B cell (primary cell): Measurements from ENCODE around the gene ORM1. TPM values are rescaled to one million over a fixed set of nuclear protein-coding genes. Genes with fewer than 3 reads are reported as not detected.
"Not testable (repeated sequence)": the region's sequence is repeated elsewhere in the genome, so short reads cannot be mapped to it uniquely, and the experiment has no call there.

Experiments used
- ATAC-seq: fragments of 200-7000 bp; cut with Tn5 transposase; one replicate; pipeline ENCODE4 v1.10.0; 2021; ENCODE audit warnings: low read depth, mild to moderate bottlenecking, moderate number of reproducible peaks, moderate library complexity
- CTCF ChIA-PET: fragments of 350-600 bp; sonication (Branson Sonifier 250); formaldehyde crosslinking; loops from one replicate; lab custom pipeline; 2021; ENCODE audit warnings: antibody characterized with exemption, inconsistent platforms; lab: Charles Lee
- POLR2A ChIA-PET: fragments of 350-600 bp; sonication (Branson Sonifier 250); formaldehyde crosslinking; loops from one replicate; lab custom pipeline; 2021; ENCODE audit warnings: antibody characterized with exemption; lab: Charles Lee
- DNase-seq: peaks from one replicate; pipeline ENCODE4 v3.0.0; 2013
- H2AFZ ChIP-seq: 2 replicates; pipeline ENCODE4 v1.6.1; 2012; ENCODE audit warnings: mild to moderate bottlenecking, low read depth, low read length; ENCODE audit not compliant: insufficient read depth, poor library complexity, severe bottlenecking
- H3K27ac ChIP-seq, 2 donors: 1 replicate in 1 of 2; 2 replicates in 1 of 2; pipeline ENCODE4 v1.5.1; 2012 to 2013; ENCODE audit warnings: low read length in 2 of 2, mild to moderate bottlenecking in 2 of 2, moderate library complexity in 1 of 2
- H3K27me3 ChIP-seq, 4 experiments: fragments of 200-600 bp in 1 of 4; sonication (generic) in 1 of 4; replicated peaks in 1 of 4; 1 replicate in 2 of 4; 2 replicates in 2 of 4; pipeline versions ENCODE4 v1.6.1 to v1.7.0; 2013 to 2016; ENCODE audit warnings: low read length in 3 of 4, mild to moderate bottlenecking in 2 of 4, mixed read lengths in 1 of 4, moderate library complexity in 1 of 4; ENCODE audit not compliant: insufficient read depth in 4 of 4, control insufficient read depth in 3 of 4; ENCODE audit errors: control extremely low read depth in 1 of 4
- H3K36me3 ChIP-seq, 2 experiments: replicated peaks in 1 of 2; 1 replicate in 1 of 2; 2 replicates in 1 of 2; pipeline versions ENCODE4 v1.6.1 to v1.7.1; 2013; ENCODE audit warnings: low read length in 1 of 2; ENCODE audit not compliant: insufficient read depth in 2 of 2, control insufficient read depth in 1 of 2; ENCODE audit errors: control extremely low read depth in 1 of 2, extremely low read depth in 1 of 2
- H3K4me1 ChIP-seq, 2 donors: fragments of 200-600 bp in 1 of 2; sonication (generic) in 1 of 2; 1 replicate in 1 of 2; 2 replicates in 1 of 2; pipeline versions ENCODE4 v1.5.1 to v1.6.1; 2013 to 2017; ENCODE audit warnings: low read length in 2 of 2; ENCODE audit not compliant: control insufficient read depth in 2 of 2, insufficient read depth in 2 of 2
- H3K4me2 ChIP-seq: replicated peaks from 2 replicates; pipeline ENCODE3; 2012; ENCODE audit warnings: mild to moderate bottlenecking, low read depth, low read length; ENCODE audit not compliant: poor library complexity, severe bottlenecking
- H3K4me3 ChIP-seq, 5 experiments: fragments of 200-600 bp in 1 of 5; sonication (generic) in 1 of 5; 1 replicate in 3 of 5; 2 replicates in 2 of 5; pipeline versions ENCODE4 v1.5.1 to v1.7.0; 2011 to 2016; ENCODE audit warnings: low read length in 4 of 5, mild to moderate bottlenecking in 4 of 5, low read depth in 2 of 5, control low read depth in 1 of 5, moderate library complexity in 1 of 5; ENCODE audit not compliant: insufficient read depth in 1 of 5; ENCODE audit errors: control extremely low read depth in 1 of 5, extremely low read depth in 1 of 5
- H3K79me2 ChIP-seq: fragments of 200-600 bp; sonication (generic); one replicate; pipeline ENCODE4 v1.6.0; 2016; ENCODE audit warnings: low read length; ENCODE audit not compliant: control insufficient read depth, insufficient read depth
- H3K9ac ChIP-seq: fragments of 200-600 bp; sonication (generic); 2 replicates; pipeline ENCODE4 v1.6.1; 2017; ENCODE audit warnings: mild to moderate bottlenecking, low read length, moderate library complexity
- H3K9me3 ChIP-seq, 3 donors: one replicate each; pipeline versions ENCODE4 v1.6.1 to v1.7.1; 2013; ENCODE audit warnings: low read length in 2 of 3; ENCODE audit not compliant: control insufficient read depth in 2 of 3, insufficient read depth in 1 of 3; ENCODE audit errors: control extremely low read depth in 1 of 3
- H4K20me1 ChIP-seq: 2 replicates; pipeline ENCODE4 v1.6.0; 2012; ENCODE audit warnings: mild to moderate bottlenecking, low read length; ENCODE audit not compliant: insufficient read depth, control insufficient read depth, poor library complexity, severe bottlenecking
- H3K27ac Mint-ChIP-seq: one replicate; pipeline ENCODE4 v1.8.0; 2021; ENCODE audit warnings: mixed read lengths
- H3K27me3 Mint-ChIP-seq: one replicate; pipeline ENCODE4 v1.8.0; 2021; ENCODE audit warnings: mixed read lengths
- H3K4me1 Mint-ChIP-seq: one replicate; pipeline ENCODE4 v1.8.0; 2021; ENCODE audit warnings: mixed read lengths
- H3K4me3 Mint-ChIP-seq: one replicate; pipeline ENCODE4 v1.8.0; 2021; ENCODE audit warnings: mixed read lengths
- H3K9me3 Mint-ChIP-seq: one replicate; pipeline ENCODE4 v1.8.0; 2022; ENCODE audit warnings: mixed read lengths; ENCODE audit not compliant: insufficient read depth
- EZH2 ChIP-seq: IDR thresholded peaks from 2 replicates; pipeline ENCODE4 v1.6.1; 2012; ENCODE audit warnings: borderline replicate concordance, low read depth, mild to moderate bottlenecking, moderate library complexity, low read length; ENCODE audit not compliant: insufficient read depth, poor library complexity, severe bottlenecking
- WGBS: methylation state at CpG from one replicate; pipeline ENCODE4 v1.1.5; 2013; ENCODE audit warnings: missing lambda C conversion rate; ENCODE audit not compliant: insufficient coverage; 5-methylcytosine and 5-hydroxymethylcytosine counted together
- intact Hi-C: fragments of 100-400 bp; cut with micrococcal nuclease; formaldehyde crosslinking; loops from one replicate; pipeline ENCODE4 v1.10.0; 2022
- polyA plus RNA-seq: library from polyadenylated mRNA; depleted of rRNA; stranded (reverse); fragments of >200 nt; gene quantifications from 2 replicates; pipeline ENCODE4 v1.2.3, GENCODE V29; 2012
- total RNA-seq, 2 donors: library from RNA; stranded (reverse); fragments of 120-200 nt in 1 of 2; gene quantifications; 1 replicate in 1 of 2; 2 replicates in 1 of 2; pipeline versions ENCODE4 v1.2.3 to v1.2.4, GENCODE V29; 2013 to 2022
- TF ChIP-seq, protein P1 (sequence below): fragments of 200-600 bp; IDR thresholded peaks from one replicate; pipeline ENCODE4 v1.8.0; 2022; ENCODE audit warnings: antibody characterized with exemption, mild to moderate bottlenecking

ORM1 gene
- total and polyA plus RNA-seq, 2 donors (not counting 1 experiment from before 2014, with no cell fraction given), result 0.13 TPM; not detected in 1

DNA sequence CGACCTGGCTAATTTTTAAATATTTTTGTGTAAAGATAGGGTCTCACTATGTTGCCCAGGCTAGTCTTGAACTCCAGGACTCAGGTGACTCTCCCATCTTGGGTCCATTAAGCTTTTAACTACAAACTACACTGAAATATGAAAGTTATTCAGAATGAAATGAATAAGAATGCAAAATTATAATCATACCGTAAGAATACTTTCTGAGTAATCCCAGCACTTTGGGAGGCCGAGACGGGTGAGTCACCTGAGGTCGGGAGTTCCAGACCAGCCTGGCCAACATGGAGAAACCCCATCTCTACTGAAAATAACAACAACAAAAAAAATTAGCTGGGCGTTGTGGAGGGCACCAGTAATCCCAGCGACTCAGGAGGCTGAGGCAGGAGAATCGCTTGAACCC is 1.1 kb upstream of the ORM1 start:
- CTCF ChIA-PET, result interaction anchor here (0.9 to 1.4 kb wide), 3 partner anchors 18 to 253 kb away, joined by 3 to 5 read pairs (median 4); no protein-coding TSS in a partner anchor
- intact Hi-C loops, result no loop called here
- no peak overlapping the region for H3K4me3 Mint-ChIP-seq

DNA sequence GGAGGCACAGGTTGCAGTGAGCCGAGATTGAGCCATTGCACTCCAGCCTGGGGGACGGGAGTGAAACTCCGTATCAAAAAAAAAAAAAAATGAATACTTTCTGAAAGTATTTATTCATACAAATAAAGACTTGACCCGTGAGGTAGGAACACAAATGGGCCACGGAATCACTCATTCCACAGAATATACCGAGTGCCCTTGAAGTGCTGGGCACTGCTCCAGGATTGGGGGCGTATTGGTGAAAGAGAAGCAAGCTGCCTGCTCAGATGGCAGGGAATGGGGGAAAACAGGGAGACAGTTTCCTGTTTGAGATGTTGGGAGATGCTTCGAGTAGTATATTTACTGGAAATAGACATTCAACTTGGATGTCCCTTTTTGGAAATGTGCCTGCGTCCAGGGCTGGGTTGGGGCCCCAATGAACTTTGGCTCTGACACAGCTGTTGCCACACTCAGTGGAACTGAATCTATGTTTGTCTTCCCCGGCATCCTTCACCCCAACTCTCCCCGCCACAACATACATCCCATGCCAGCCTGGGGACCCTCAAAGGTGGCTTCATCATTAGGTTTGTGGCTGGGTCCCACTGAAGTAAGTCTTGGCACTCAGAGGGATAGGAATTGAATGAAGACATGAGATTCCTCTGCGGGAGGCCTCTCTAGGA is 609 bp upstream of the ORM1 start:
- DNase-seq, H3K9me3 Mint-ChIP-seq, H3K4me1 ChIP-seq, H3K27me3 ChIP-seq, H3K79me2 ChIP-seq, H3K36me3 ChIP-seq, H3K4me2 ChIP-seq, H3K27ac Mint-ChIP-seq, H2AFZ ChIP-seq, H3K27ac ChIP-seq, H3K4me3 Mint-ChIP-seq, H3K4me1 Mint-ChIP-seq, H3K9ac ChIP-seq, H4K20me1 ChIP-seq, intact Hi-C loops, H3K9me3 ChIP-seq, H3K4me3 ChIP-seq, ATAC-seq: not testable (repeated sequence)
- CTCF ChIA-PET, result interaction anchor here (0.9 kb wide), 1 partner anchor 253 kb away, joined by 5 read pairs; no protein-coding TSS in a partner anchor
- WGBS, result no CpG with 5 or more reads among the region's 12 CpGs
- H3K27me3 Mint-ChIP-seq, result peaks cover 10% of the 10 kb centered on the region
- POLR2A ChIA-PET, result interaction anchor here (0.6 to 0.7 kb wide), 2 partner anchors 80 to 88 kb away, joined by 4 to 5 read pairs; no protein-coding TSS in a partner anchor

More for the DNA sequence above, 1.1 kb upstream of the ORM1 start:
- ATAC-seq (no peak), DNase-seq (no peak)
- H4K20me1 ChIP-seq, result no peaks in the 10 kb centered on the region
- H3K4me2 ChIP-seq, result no peak overlapping the region
- Mint-ChIP-seq H3K9me3 (no peaks in the 10 kb centered on the region), H3K27ac (no peak overlapping the region), H3K4me1 (no peaks in the 10 kb centered on the region), H3K27me3 (peaks cover 10% of the 10 kb centered on the region)
- TF ChIP-seq EZH2, result no peak
- TF ChIP-seq, protein P1, sequence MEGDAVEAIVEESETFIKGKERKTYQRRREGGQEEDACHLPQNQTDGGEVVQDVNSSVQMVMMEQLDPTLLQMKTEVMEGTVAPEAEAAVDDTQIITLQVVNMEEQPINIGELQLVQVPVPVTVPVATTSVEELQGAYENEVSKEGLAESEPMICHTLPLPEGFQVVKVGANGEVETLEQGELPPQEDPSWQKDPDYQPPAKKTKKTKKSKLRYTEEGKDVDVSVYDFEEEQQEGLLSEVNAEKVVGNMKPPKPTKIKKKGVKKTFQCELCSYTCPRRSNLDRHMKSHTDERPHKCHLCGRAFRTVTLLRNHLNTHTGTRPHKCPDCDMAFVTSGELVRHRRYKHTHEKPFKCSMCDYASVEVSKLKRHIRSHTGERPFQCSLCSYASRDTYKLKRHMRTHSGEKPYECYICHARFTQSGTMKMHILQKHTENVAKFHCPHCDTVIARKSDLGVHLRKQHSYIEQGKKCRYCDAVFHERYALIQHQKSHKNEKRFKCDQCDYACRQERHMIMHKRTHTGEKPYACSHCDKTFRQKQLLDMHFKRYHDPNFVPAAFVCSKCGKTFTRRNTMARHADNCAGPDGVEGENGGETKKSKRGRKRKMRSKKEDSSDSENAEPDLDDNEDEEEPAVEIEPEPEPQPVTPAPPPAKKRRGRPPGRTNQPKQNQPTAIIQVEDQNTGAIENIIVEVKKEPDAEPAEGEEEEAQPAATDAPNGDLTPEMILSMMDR, result no peak
- no peaks in the 10 kb centered on the region for H3K36me3 ChIP-seq
- H2AFZ ChIP-seq, result no peak overlapping the region
- no peak overlapping the region for H3K4me3 ChIP-seq
- H3K27me3 ChIP-seq, result peaks cover 0 to 5% (median 0%) of the 10 kb centered on the region in 4 experiments
- no peaks in the 10 kb centered on the region for H3K9me3 ChIP-seq
- H3K4me1 ChIP-seq, result no peaks in the 10 kb centered on the region
- H3K9ac ChIP-seq, result no peak overlapping the region
- POLR2A ChIA-PET, result interaction anchor here (0.6 to 0.7 kb wide), 2 partner anchors 80 to 87 kb away, joined by 4 to 5 read pairs; no protein-coding TSS in a partner anchor
- no peak overlapping the region for H3K27ac ChIP-seq
- 95% methylated on average over 3 of the region's 8 CpGs for WGBS
- no peaks in the 10 kb centered on the region for H3K79me2 ChIP-seq

DNA sequence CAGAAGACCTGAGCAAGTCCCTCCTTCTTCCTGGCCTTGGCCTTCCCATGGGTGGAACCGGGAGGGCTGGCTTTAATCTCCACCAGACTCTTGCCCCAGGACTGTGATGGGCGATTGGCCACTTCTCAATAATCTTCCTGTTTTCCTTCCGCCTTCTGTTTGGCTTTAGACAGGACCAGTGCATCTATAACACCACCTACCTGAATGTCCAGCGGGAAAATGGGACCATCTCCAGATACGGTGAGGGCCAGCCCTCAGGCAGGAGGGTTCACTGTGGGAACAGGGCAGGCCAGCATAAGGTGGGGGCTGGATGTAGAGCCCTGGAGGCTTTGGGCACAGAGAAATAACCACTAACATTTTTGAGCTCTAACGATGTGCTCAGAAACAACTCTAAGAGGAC is 951 bp downstream of the ORM1 start:
- H3K4me2 ChIP-seq, POLR2A ChIA-PET, H3K9ac ChIP-seq, intact Hi-C loops, H3K27ac ChIP-seq, H3K79me2 ChIP-seq, H3K9me3 ChIP-seq, H3K4me3 ChIP-seq, H3K4me1 ChIP-seq, H3K9me3 Mint-ChIP-seq, H3K27me3 ChIP-seq, H4K20me1 ChIP-seq, CTCF ChIA-PET, H3K4me3 Mint-ChIP-seq, H3K36me3 ChIP-seq, H2AFZ ChIP-seq, ATAC-seq, H3K27me3 Mint-ChIP-seq, H3K4me1 Mint-ChIP-seq, H3K27ac Mint-ChIP-seq, DNase-seq: not testable (repeated sequence)
- 80% methylated on average over 3 of the region's 6 CpGs for WGBS
